HFFc6 (cell line): ENCODE measurements around the gene ZIC1. TPM values are rescaled to one million over a fixed set of nuclear protein-coding genes. Genes with fewer than 3 reads are reported as not detected.
A peak's percentile ranks its signal among the peaks of the same experiment; 100 is the strongest.

Experiments
- DNase-seq: peaks from one replicate; pipeline ENCODE4 v3.0.0-alpha.2; 2018
- H3K27ac Mint-ChIP-seq: 2 replicates; pipeline ENCODE4 v1.8.0; 2020; ENCODE audit warnings: mild to moderate bottlenecking, mixed read lengths
- H3K27me3 Mint-ChIP-seq: 2 replicates; pipeline ENCODE4 v1.8.0; 2021; ENCODE audit warnings: mild to moderate bottlenecking, moderate library complexity, mixed read lengths; ENCODE audit not compliant: insufficient read depth
- H3K36me3 Mint-ChIP-seq: 2 replicates; pipeline ENCODE4 v1.8.0; 2021; ENCODE audit warnings: low read depth, mixed read lengths
- H3K4me1 Mint-ChIP-seq: 2 replicates; pipeline ENCODE4 v1.8.0; 2020; ENCODE audit warnings: low read depth, mixed read lengths
- H3K4me3 Mint-ChIP-seq: 2 replicates; pipeline ENCODE4 v1.8.0; 2020; ENCODE audit warnings: mild to moderate bottlenecking, moderate library complexity, mixed read lengths
- H3K9me3 Mint-ChIP-seq: 2 replicates; pipeline ENCODE4 v1.8.0; 2020; ENCODE audit warnings: mild to moderate bottlenecking, mixed read lengths
- CTCF ChIP-seq: fragments of 200-600 bp; sonication (generic); IDR thresholded peaks from 2 replicates; pipeline ENCODE4 v1.5.0; 2021; ENCODE audit warnings: antibody characterized with exemption, mild to moderate bottlenecking
- total RNA-seq, 6 experiments: library from RNA; stranded (reverse); fragmentation: NEBNext Ultra II Directional; extraction: Animal tissue kit (Norgen Biotek cat#: 25700); gene quantifications; 2 replicates in 1 of 6; 3 replicates in 5 of 6; pipeline ENCODE4 v1.2.3, GENCODE V29; 2021

Gene ZIC1
- total RNA-seq, 6 experiments from 2014 or later: 0.43 to 1.0 (median 0.57) TPM

- Mint-ChIP-seq H3K9me3 (no peaks in the 10 kb centered on the region), H3K27ac (no peak overlapping the region), H3K4me3 (no peak overlapping the region), H3K27me3 (peaks cover 55% of the 10 kb centered on the region), H3K36me3 (no peaks in the 10 kb centered on the region), H3K4me1 (peaks cover 8% of the 10 kb centered on the region)
- no peak for TF ChIP-seq CTCF
- no peak for DNase-seq
These were observed 7.0 kb upstream of the ZIC1 start for GRCh38 chr3:147402159-147402558.

GRCh38 chr3:147403511-147403910 is 5.7 kb upstream of the ZIC1 start:
- Mint-ChIP-seq H3K27me3 (peaks cover 62% of the 10 kb centered on the region), H3K4me1 (peaks cover 21% of the 10 kb centered on the region), H3K27ac (no peak overlapping the region), H3K36me3 (peaks cover 11% of the 10 kb centered on the region), H3K4me3 (no peak overlapping the region), H3K9me3 (peaks cover 9% of the 10 kb centered on the region; the same call in 1 of the 2 replicates)
- TF ChIP-seq CTCF: no peak
- no peak for DNase-seq

- Mint-ChIP-seq H3K4me1 (peaks cover 28% of the 10 kb centered on the region), H3K4me3 (peak overlapping the region; percentile 21; the same call in 1 of the 2 replicates), H3K9me3 (peaks cover 15% of the 10 kb centered on the region; the same call in 1 of the 2 replicates), H3K36me3 (peaks cover 16% of the 10 kb centered on the region), H3K27ac (no peak overlapping the region), H3K27me3 (peaks cover 67% of the 10 kb centered on the region)
- no peak for TF ChIP-seq CTCF
- DNase-seq: no peak
These were observed 5.0 kb upstream of the ZIC1 start for GRCh38 chr3:147404000-147404799.

- Mint-ChIP-seq H3K27me3 (peaks cover 66% of the 10 kb centered on the region), H3K27ac (no peak overlapping the region), H3K36me3 (peaks cover 16% of the 10 kb centered on the region), H3K4me3 (no peak overlapping the region), H3K9me3 (peaks cover 15% of the 10 kb centered on the region; the same call in 1 of the 2 replicates), H3K4me1 (peaks cover 32% of the 10 kb centered on the region)
- TF ChIP-seq CTCF: no peak
- DNase-seq: no peak
These were observed 4.3 kb upstream of the ZIC1 start for GRCh38 chr3:147404800-147405230.

- H3K9me3 Mint-ChIP-seq: peaks cover 15% of the 10 kb centered on the region; the same call in 1 of the 2 replicates
- peaks cover 16% of the 10 kb centered on the region for H3K36me3 Mint-ChIP-seq
- no peak overlapping the region for H3K4me3 Mint-ChIP-seq
- peaks cover 67% of the 10 kb centered on the region for H3K27me3 Mint-ChIP-seq
- no peak for DNase-seq
- H3K27ac Mint-ChIP-seq: no peak overlapping the region
- no peak for TF ChIP-seq CTCF
- peaks cover 32% of the 10 kb centered on the region for H3K4me1 Mint-ChIP-seq
These were observed 3.7 kb upstream of the ZIC1 start for GRCh38 chr3:147405231-147406027.
